GM18508 (cell line): ENCODE measurements around the gene KRTAP13-2.
A peak's percentile ranks its signal among the peaks of the same experiment; 100 is the strongest.

Experiments used
- ATAC-seq: cut with Tn5 transposase; IDR thresholded peaks from one replicate; pipeline ENCODE4 v1.9.1; 2021; ENCODE audit warnings: moderate number of reproducible peaks; ENCODE audit not compliant: insufficient read depth, unreplicated experiment

Gene KRTAP13-2

DNA sequence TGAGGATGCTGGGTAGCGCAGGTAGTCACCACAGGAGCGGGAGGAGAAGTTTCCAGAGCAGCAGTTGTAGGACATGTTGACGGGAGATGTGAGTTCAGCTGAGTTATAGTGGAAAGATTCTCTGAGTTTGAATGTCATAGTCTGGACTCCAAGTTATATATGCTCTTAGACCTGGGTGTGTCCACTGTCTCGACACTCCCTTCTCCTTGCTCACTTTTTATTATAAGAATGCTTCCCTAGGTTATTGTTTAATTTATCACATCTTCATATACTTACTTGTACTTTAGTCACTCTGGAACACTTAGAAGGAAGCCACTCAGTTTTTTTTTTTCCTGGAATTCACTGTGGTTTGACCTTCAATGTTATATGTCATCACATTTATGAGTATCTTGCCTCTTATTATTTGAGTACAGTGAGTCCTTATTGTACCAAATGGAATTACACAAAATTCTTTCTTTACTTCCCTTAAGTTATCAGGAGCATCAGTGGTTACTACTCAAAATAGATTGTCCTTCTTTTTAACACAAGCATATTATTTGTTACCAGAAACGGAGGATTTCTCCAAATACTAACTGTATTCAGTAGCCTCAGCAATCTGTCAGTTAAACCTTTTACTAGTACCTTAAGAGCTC, at the start of gene KRTAP13-2:
TSS of gene KRTAP13-2 (minus strand) at position 133 of the 632 bp plus-strand sequence. CDS start at position 75, 58 bp downstream.
- ATAC-seq = no peak

- ATAC-seq = no peak
Measured at GRCh38 chr21:30415993-30416392, 43.9 kb upstream of the KRTAP13-2 start.

- ATAC-seq = peak; percentile 68
Measured at GRCh38 chr21:30408782-30409494, 36.9 kb upstream of the KRTAP13-2 start.

DNA sequence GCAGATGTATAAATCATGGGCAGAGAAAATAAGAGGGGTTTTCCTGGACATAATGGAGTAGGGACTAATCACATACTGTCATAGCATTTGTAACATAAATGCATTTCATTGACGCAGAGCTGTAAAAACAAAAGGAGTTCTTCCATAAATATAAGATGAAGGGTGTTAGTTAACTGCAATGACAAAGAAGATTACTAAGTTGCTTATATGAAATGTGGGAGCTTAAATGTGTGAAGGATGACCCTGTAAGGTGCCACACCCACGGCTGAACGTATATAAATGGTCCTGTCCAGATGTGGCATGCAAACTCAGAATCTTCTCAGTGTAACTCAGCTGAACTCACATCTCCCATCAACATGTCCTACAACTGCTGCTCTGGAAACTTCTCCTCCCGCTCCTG, 23.7 kb upstream of the KRTAP13-2 start, which contains the start of gene KRTAP13-1:
TSS of gene KRTAP13-1 (plus strand) at position 301 of the 400 bp plus-strand sequence. CDS start at position 357, 56 bp downstream.
- ATAC-seq = no peak

- no peak for ATAC-seq
Measured at GRCh38 chr21:30391492-30392025, 19.5 kb upstream of the KRTAP13-2 start.

DNA sequence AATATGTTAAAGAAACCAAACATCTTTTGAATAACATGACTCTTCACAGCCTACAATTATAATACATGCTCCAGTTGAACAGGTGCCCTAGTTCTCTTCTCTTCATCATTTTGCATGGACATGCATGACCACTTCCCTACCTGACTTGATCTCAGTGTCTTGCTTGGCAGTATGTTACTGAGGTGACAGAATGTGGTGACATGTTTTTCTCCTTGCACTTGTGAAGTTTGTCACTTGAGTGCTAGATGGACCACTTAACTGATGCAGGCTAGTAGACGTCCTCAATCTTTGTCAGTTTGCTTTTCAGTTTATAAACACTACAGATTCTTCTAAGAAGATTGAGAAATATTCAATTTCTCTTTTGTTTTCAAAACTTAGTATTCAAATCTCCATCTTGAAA, 10.1 kb upstream of the KRTAP13-2 start:
- ATAC-seq = no peak

DNA sequence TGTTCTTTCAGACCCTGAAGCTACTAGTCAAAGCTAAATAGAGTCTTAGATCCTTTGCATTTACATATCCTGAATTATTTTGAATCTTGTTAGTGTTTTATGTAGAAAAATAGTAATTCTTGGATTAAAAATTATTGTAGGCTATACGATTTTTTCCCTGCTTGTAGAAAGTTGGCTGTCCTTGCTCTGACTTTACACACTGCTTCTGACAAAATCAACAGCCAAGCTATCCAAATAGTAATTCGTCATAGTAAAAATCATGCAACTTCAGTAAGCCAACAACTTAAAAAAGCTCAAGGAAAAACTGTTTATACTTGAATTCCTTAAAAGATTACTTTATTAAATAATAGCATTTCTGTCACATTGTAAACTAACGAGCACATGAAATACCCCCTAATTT, 16.2 kb downstream of the KRTAP13-2 start:
- ATAC-seq = no peak

GRCh38 chr21:30354308-30355005, 17.6 kb downstream of the KRTAP13-2 start:
- no peak for ATAC-seq

DNA sequence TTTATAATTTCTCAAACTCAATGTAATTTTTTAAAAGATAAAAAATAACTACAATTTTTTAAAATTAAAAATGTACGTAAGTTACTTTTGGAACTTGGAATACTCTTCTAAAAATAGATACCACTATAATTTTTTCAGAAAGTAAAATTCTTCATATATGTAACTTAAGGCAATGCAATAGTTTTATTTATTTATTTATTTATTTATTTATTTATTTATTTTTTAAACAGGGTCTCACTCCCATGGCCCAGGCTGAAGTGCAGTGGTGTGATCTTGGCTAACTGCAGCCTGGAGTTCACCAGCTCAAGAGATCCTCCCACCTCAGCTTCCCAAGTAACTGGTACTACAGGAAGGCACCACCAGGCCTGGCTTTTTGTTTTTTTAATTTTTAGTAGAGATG, 20.5 kb downstream of the KRTAP13-2 start:
- no peak for ATAC-seq

DNA sequence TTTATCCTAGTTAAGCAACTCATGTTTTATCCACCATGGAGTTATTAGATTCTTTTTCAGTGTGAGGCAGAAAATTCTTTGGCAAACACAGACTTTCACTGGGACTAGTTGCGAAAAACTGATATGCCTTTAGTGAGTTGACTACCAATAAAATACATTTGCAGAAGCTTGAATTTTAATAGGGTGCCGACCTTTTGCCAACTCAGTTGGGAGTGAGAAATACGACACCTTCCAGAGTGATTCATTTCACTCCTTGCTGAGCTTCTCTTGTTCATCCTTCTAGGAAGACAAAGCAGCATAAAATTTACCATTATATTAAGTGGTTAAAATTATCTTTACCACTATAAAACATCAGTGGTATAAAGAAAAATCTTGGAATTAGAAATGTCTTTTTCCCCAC, 22.5 kb downstream of the KRTAP13-2 start:
- ATAC-seq = no peak

GRCh38 chr21:30348506-30348905, 23.6 kb downstream of the KRTAP13-2 start, which contains the start of gene KRTAP23-1:
Gene KRTAP23-1 (minus strand): TSS chr21:30348606. CDS start chr21:30348606, 0 bp downstream.
- ATAC-seq = no peak

DNA sequence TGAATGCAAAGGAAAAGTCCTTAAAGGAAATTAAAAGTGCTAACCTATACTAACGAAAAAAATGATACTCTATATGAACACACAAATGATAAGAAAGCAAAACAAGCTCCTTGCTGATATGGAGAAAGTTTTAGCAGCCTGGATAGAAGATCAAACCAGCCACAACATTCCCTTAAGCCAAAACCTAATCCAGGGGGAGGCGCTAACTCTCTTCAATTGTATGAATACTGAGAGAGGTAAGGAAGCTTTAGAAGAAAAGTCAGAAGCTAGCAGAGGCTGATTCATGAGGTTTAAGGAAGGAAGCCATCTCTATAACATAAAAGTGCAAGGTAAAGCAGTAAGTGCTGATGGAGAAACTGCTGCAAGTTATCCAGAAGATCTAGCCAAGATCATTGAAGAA, 27.1 kb downstream of the KRTAP13-2 start:
- no peak for ATAC-seq

GRCh38 chr21:30340714-30341573, 31.1 kb downstream of the KRTAP13-2 start:
- ATAC-seq = no peak

- ATAC-seq = no peak
Measured at GRCh38 chr21:30338717-30339116, 33.4 kb downstream of the KRTAP13-2 start.

DNA sequence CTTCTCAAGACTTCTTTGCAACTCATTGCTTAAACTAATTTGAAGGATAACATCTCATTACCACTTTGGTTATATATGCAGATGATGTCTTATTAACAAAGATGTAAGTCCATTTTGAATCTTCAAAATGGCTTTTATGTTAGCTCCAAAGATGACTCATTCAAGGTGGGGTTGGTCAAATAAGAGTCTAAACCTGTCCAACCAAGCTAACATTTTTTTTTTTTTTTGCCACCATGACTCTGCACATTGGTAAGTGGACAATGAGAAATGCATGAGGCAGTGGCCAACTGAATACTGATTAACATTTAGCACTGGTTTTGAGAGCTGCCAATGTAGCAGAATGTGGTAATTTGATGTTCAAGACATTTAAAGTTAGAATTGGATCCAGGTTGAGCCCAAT, 34.3 kb downstream of the KRTAP13-2 start:
- ATAC-seq = no peak

DNA sequence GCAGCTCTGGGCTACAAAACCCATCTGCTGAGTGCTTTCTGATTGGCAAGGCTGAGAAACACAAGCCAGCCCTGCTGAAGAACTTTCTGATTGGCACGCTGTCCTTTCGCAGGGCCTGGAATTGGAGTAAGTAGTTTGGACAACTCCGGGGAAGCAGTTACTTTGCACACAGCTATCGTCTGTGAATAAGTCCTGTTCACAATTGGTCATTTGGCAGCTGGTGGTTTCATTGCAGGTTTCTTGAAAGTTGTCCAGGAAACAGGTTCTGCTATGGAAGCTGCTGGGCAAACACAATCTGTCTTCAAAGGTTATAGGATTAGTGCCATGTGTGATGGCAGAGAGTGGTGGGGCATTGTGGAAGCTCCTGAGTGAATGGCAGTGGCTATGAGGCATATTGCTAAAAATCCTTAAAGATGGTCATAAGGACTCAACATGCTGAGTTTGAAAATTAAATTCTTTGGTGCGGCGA, 34.8 kb downstream of the KRTAP13-2 start, which contains the start of gene KRTAP27-1:
TSS of gene KRTAP27-1 (minus strand) at position 419 of the 469 bp plus-strand sequence. CDS start at position 393, 26 bp downstream.
- ATAC-seq = no peak

DNA sequence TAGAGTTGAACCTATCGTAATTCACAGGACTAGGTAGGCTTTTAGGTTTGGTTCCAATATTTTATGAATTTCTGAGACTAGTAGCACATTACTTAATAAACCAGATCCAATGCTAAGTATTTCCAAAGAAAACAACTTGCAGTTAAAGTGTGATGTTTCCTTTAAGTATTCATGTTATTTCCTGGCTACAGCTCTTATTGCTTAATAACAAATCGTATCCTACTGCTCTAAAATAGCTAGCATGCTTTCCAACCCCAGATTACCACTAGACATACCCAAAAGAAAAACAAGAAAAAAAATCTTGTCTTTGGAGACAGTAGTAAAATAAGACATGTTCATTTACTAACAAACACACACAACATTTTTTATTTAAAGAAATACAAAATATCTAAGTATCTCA, 35.5 kb downstream of the KRTAP13-2 start:
- no peak for ATAC-seq

DNA sequence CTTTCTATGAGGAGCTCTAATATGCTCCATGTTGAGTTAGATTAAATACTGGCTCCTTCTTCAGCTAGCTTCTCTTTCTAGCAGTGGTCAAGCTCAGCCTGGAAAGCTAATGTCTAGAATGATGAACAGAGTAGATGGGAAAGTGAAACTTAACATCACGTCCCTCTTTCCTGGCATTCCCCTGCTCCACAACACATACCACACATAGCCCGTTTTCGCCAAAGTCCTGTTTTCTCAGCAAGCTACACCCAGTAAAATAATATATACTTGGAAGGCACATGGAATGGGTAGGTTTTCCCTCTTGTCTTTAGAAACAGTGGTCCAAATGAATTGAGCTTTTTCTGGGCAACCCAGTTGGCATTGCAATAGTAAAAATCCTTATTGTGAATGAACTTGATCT, 38.3 kb downstream of the KRTAP13-2 start:
- no peak for ATAC-seq

- no peak for ATAC-seq
Measured at GRCh38 chr21:30332681-30333080, 39.4 kb downstream of the KRTAP13-2 start.
